Small intestine (tissue), 7 donors: ENCODE measurements around the gene RAD23B. TPM values are rescaled to one million over a fixed set of nuclear protein-coding genes. Genes with fewer than 3 reads are reported as not detected.
A peak's percentile ranks its signal among the peaks of the same experiment; 100 is the strongest.

Experiments
- DNase-seq, 2 donors: peaks; one replicate each; pipeline versions ENCODE4 v3.0.0 to v3.0.0-alpha.2; 2013
- FAIRE-seq: peaks from 2 replicates; lab custom pipeline; 2012; peaks lifted over from hg19 to GRCh38; lab: Jason Lieb, UNC
- H3K27ac ChIP-seq, 3 donors: one replicate each; pipeline ENCODE4 v1.5.1; 2013; ENCODE audit warnings: low read length in 2 of 3, mild to moderate bottlenecking in 2 of 3, control low read depth in 1 of 3, inconsistent platforms in 1 of 3, low read depth in 1 of 3, moderate library complexity in 1 of 3
- H3K27me3 ChIP-seq, 3 donors: one replicate each; pipeline ENCODE4 v1.6.1; 2013; ENCODE audit warnings: low read length in 3 of 3, inconsistent platforms in 1 of 3; ENCODE audit not compliant: control insufficient read depth in 3 of 3, insufficient read depth in 3 of 3
- H3K36me3 ChIP-seq, 3 donors: one replicate each; pipeline ENCODE4 v1.6.1; 2013; ENCODE audit warnings: low read length in 3 of 3, inconsistent platforms in 1 of 3, low read depth in 1 of 3, mild to moderate bottlenecking in 1 of 3, moderate library complexity in 1 of 3; ENCODE audit not compliant: control insufficient read depth in 3 of 3, insufficient read depth in 2 of 3
- H3K4me1 ChIP-seq, 3 donors: one replicate each; pipeline ENCODE4 v1.6.1; 2013; ENCODE audit warnings: low read length in 2 of 3, inconsistent platforms in 1 of 3, low read depth in 1 of 3, mild to moderate bottlenecking in 1 of 3, moderate library complexity in 1 of 3; ENCODE audit not compliant: control insufficient read depth in 3 of 3, insufficient read depth in 2 of 3
- H3K4me3 ChIP-seq, 3 donors: one replicate each; pipeline ENCODE4 v1.5.1; 2013; ENCODE audit warnings: low read length in 3 of 3, control low read depth in 1 of 3, inconsistent platforms in 1 of 3, low read depth in 1 of 3, mild to moderate bottlenecking in 1 of 3, moderate library complexity in 1 of 3
- H3K9me3 ChIP-seq, 2 donors: one replicate each; pipeline ENCODE4 v1.6.1; 2013; ENCODE audit warnings: low read depth in 1 of 2, low read length in 1 of 2; ENCODE audit not compliant: control insufficient read depth in 2 of 2, insufficient read depth in 1 of 2
- WGBS, 3 donors: extraction: QIAGEN DNeasy Blood & Tissue Kit; methylation state at CpG; one replicate each; pipeline ENCODE4 v1.1.7; 2013; 5-methylcytosine and 5-hydroxymethylcytosine counted together
- polyA plus RNA-seq, 4 donors: library from polyadenylated mRNA; stranded (reverse) in 3 of 4; unstranded in 1 of 4; fragments of 200-250 nt in 3 of 4; fragments of 120-200 nt in 1 of 4; gene quantifications; one replicate each; pipeline versions ENCODE4 v1.2.1 to v1.2.3, GENCODE V29; 2013
- donor health status: healthy with polysubstance abuse.
- donor health status: control.
- donor health status: control.
- donor health status: Bipolar disorder and iron deficiency.
- donor health status: healthy.

The RAD23B gene
- polyA plus RNA-seq, 4 donors, result 49.4 to 91.2 (median 56.8) TPM

GRCh38 chr9:107307331-107307730 lies 24.3 kb downstream of the RAD23B start:
- Histone ChIP-seq H3K36me3 (peaks cover 3 to 17% (median 15%) of the 10 kb centered on the region in 3 donors), H3K4me3 (no peak overlapping the region), H3K4me1 (peaks cover 0 to 7% (median 0%) of the 10 kb centered on the region in 3 donors), H3K27me3 (no peaks in the 10 kb centered on the region), H3K27ac (no peak overlapping the region), H3K9me3 (no peaks in the 10 kb centered on the region)
- WGBS, 3 donors, result 86 to 100% (median 94%) methylated on average over 1 of the region's 1 CpG
- DNase-seq (no peak), FAIRE-seq (no peak)

DNA sequence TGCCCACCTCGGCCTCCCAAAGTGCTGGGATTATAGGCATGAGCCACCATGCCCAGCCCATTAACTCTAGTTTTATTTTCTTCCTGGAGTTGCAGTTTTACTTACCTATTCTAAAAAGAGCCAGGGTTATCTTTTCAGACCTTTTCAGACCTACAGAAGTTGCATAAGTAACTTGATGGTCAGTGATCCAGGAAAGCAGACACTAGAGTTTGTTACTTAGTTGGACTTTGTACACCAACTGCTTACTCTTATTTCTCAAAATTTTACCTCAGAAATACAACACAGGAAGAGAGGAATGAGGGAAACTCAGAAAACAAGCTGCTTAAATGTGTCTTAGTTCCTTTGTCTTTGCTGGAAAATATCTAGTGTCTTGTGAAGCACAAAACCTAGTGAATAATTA lies 25.4 kb downstream of the RAD23B start:
- no peak overlapping the region for H3K4me3 ChIP-seq
- DNase-seq (peak in 1 of 2 donors; percentile 35), FAIRE-seq (no peak)
- H3K27ac ChIP-seq, result peak overlapping the region in 1 of 3 donors; percentile 54
- H3K4me1 ChIP-seq, result peaks cover 0 to 7% (median 0%) of the 10 kb centered on the region in 3 donors
- no peaks in the 10 kb centered on the region for H3K9me3 ChIP-seq
- peaks cover 3 to 18% (median 17%) of the 10 kb centered on the region in 3 donors for H3K36me3 ChIP-seq
- 0 to 30% (median 18%) methylated on average over 1 of the region's 1 CpG for WGBS, 3 donors
- H3K27me3 ChIP-seq, result no peaks in the 10 kb centered on the region

DNA sequence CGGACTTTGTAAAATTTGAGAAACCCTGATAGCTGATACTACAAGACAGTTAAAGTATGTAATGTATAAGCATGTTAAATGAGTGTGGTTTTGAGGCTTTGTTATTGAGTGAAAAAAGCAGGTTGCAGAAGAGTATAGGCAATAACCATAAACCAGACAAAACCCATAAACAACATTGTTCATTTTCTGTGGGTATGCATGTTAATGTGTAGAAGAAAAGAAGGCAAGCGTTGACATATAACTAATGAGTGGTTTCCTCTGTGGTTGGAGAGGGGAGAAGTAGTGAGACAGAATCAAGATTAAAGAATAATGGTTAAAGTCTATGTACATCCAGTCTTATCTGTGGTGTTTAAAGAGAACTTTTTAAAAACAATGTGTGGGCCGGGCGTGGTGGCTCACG lies 26.2 kb downstream of the RAD23B start:
- DNase-seq (peak in 1 of 2 donors; percentile 48), FAIRE-seq (no peak)
- 71 to 88% (median 77%) methylated on average over 5 of the region's 5 CpGs for WGBS, 3 donors
- Histone ChIP-seq H3K4me1 (peaks cover 0 to 7% (median 0%) of the 10 kb centered on the region in 3 donors), H3K36me3 (peaks cover 3 to 19% (median 18%) of the 10 kb centered on the region in 3 donors), H3K27ac (peak overlapping the region in 1 of 3 donors; percentile 54), H3K4me3 (no peak overlapping the region), H3K9me3 (no peaks in the 10 kb centered on the region), H3K27me3 (no peaks in the 10 kb centered on the region)

GRCh38 chr9:107312376-107313050 lies 29.4 kb downstream of the RAD23B start:
- FAIRE-seq (no peak), DNase-seq (no peak)
- H3K27ac ChIP-seq, result no peak overlapping the region
- H3K4me3 ChIP-seq, result no peak overlapping the region
- H3K4me1 ChIP-seq, result peaks cover 0 to 4% (median 2%) of the 10 kb centered on the region in 3 donors
- WGBS, 3 donors, result 83 to 88% (median 84%) methylated on average over 8 of the region's 8 CpGs
- H3K27me3 ChIP-seq, result no peaks in the 10 kb centered on the region
- no peaks in the 10 kb centered on the region for H3K9me3 ChIP-seq
- peaks cover 0 to 18% (median 14%) of the 10 kb centered on the region in 3 donors for H3K36me3 ChIP-seq

DNA sequence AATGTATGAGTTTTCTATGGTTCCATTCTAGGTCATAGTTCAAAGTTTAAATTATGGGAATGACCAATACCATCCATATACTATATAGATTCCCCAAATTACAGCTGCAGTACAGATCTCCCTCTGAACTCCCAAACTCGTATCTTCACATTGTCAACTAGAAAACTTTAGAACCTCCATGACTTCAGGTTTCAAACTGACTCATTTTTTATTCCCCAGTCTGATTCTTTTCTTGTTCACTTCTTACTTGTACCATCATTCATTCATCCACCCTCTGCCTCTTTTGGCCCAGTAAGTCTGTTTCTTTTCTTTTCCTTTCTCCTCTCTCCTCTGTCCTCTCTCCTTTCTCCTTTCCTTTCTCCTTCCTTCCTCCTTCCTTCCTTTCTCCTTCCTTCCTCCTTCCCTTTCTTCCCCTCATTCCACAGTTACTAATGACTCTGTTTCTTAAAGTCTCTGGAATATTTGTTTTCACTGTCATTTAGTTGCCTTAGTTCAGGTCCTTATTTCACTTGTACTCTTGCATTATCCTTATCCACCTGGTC lies 30.5 kb downstream of the RAD23B start:
- Histone ChIP-seq H3K36me3 (peaks cover 0 to 14% (median 14%) of the 10 kb centered on the region in 3 donors), H3K27ac (no peak overlapping the region), H3K27me3 (no peaks in the 10 kb centered on the region), H3K9me3 (no peaks in the 10 kb centered on the region), H3K4me3 (no peak overlapping the region), H3K4me1 (peaks cover 0 to 4% (median 2%) of the 10 kb centered on the region in 3 donors)
- WGBS, 3 donors, result 67 to 96% (median 87%) methylated on average over 1 of the region's 1 CpG
- FAIRE-seq, result no peak
- DNase-seq, result no peak

DNA sequence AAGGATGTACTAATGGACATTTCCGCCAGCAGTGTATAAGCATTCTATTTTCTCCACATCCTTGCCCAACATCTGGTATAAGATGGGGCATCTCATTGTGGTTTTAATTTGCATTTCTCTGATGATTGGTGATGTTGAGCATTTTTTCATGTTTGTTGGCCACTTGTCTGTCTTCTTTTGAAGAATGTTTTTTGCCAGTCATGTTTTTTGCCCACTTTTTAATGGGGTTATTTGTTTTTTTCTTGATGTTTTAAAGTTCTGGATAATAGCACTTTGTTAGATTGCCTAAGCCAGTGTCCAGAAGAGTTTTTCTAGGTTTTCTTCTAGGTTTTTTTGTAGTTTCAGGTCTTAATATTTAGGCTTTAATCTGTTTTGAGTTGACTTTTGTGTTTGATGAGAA lies 31.7 kb downstream of the RAD23B start:
- no peak for DNase-seq
- Histone ChIP-seq H3K36me3 (peaks cover 0 to 17% (median 12%) of the 10 kb centered on the region in 3 donors), H3K9me3 (no peaks in the 10 kb centered on the region), H3K4me3 (no peak overlapping the region), H3K27me3 (no peaks in the 10 kb centered on the region), H3K27ac (no peak overlapping the region), H3K4me1 (peaks cover 0 to 2% (median 0%) of the 10 kb centered on the region in 3 donors)
- WGBS, 3 donors, result 95 to 100% (median 100%) methylated on average over 1 of the region's 1 CpG
- FAIRE-seq, result no peak

DNA sequence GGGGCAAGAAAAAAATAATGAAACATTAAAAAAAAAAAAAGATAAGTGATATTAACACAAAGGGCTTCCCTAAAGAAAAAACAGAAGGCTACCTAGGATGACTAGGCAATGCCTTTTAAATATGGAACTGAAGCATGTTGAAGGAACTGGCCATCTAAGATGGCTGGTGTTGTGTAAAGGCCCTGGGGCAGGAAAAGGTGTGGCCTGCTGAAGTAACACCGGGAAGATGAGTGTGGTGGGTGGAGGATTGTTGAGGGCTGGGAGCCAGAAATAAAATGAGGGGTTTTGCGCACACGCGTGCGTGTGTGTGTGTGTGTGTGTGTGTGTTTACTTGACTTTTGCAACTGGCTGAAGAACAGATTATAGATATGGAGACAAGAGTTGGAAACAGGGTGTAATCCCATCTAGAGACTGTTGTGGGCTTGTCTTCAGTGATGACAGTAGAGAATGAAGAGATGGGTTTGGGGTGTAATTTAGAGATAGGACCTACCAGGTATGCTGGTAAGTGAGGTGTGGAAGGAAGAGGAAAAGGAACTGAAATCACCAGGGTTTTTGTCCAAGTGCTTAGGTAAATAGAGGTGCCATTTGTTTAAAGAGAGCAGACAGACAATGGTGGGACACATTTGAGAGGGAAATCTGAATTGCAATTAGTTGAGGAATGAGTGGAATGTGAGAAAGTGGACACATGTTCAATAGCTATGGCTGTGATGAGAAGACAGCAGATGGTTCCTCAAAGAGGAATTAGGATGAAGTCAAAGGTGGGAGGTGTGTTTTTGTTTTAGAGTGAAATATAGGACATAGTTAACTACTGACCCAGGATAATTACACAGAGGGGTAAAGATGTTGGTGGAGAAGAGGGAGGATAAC lies 33.9 kb downstream of the RAD23B start:
- Histone ChIP-seq H3K36me3 (peaks cover 2 to 20% (median 10%) of the 10 kb centered on the region in 3 donors), H3K4me1 (peaks cover 0 to 2% (median 0%) of the 10 kb centered on the region in 3 donors), H3K4me3 (no peak overlapping the region), H3K27ac (no peak overlapping the region), H3K9me3 (no peaks in the 10 kb centered on the region), H3K27me3 (no peaks in the 10 kb centered on the region)
- 88 to 91% (median 90%) methylated on average over 5 of the region's 5 CpGs for WGBS, 3 donors
- DNase-seq (no peak), FAIRE-seq (no peak)

GRCh38 chr9:107322643-107323042 lies 39.6 kb downstream of the RAD23B start:
- no peak overlapping the region for H3K27ac ChIP-seq
- H3K4me1 ChIP-seq, result no peaks in the 10 kb centered on the region
- H3K36me3 ChIP-seq, result peaks cover 2 to 16% (median 8%) of the 10 kb centered on the region in 3 donors
- FAIRE-seq, result no peak
- H3K9me3 ChIP-seq, result no peaks in the 10 kb centered on the region
- no peak for DNase-seq
- WGBS, 3 donors, result 88 to 95% (median 91%) methylated on average over 5 of the region's 5 CpGs
- H3K4me3 ChIP-seq, result no peak overlapping the region
- no peaks in the 10 kb centered on the region for H3K27me3 ChIP-seq
